Activated T-cell treated with anti-CD3 and anti-CD28 coated beads, Interleukin-2, amount 50 U/mL, for 4 hours (primary cell): ENCODE results near the gene ASIC2. TPM values are rescaled to one million over a fixed set of nuclear protein-coding genes. Genes with fewer than 3 reads are reported as not detected.

Source experiments
- ATAC-seq, 2 donors: fragments of 200-7000 bp; cut with Tn5 transposase; one replicate each; pipeline ENCODE4 v1.10.0; 2021
- DNase-seq: peaks from one replicate; pipeline ENCODE4 v3.0.0-alpha.2; 2020
- H3K27me3 Mint-ChIP-seq: one replicate; pipeline ENCODE4 v1.8.0; 2021; ENCODE audit warnings: low read depth, mixed read lengths
- H3K36me3 Mint-ChIP-seq: one replicate; pipeline ENCODE4 v1.8.0; 2022; ENCODE audit warnings: mixed read lengths; ENCODE audit not compliant: insufficient read depth
- H3K4me1 Mint-ChIP-seq: one replicate; pipeline ENCODE4 v1.8.0; 2021; ENCODE audit warnings: low read depth, mixed read lengths
- H3K4me3 Mint-ChIP-seq: one replicate; pipeline ENCODE4 v1.8.0; 2021; ENCODE audit warnings: mild to moderate bottlenecking, moderate library complexity, mixed read lengths
- H3K9me3 Mint-ChIP-seq: one replicate; pipeline ENCODE4 v1.8.0; 2021; ENCODE audit warnings: mixed read lengths
- total RNA-seq, 3 donors: library from RNA; stranded (reverse); gene quantifications; one replicate each; pipeline ENCODE4 v1.2.1, GENCODE V29; 2021

The ASIC2 gene
- total RNA-seq, 3 donors from 2014 or later = not detected

DNA sequence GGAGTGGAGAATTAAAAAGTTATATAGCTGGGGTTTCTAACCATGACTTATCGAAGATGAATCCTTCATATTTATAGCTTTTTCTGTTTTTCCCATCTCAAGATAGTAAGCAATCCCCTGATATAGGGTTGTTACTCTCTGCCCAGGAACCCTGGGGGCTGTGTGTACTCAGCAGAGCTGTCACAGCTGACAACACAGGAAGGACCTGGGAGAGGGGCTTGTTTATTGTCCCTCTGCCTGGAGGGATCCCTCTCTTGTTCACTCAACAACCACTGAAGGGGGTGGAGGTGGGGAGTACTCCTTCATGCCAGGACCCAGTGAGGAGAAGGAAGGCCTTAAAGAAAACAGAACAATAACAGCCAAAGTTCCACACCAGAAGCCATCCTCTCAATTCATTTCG is 19.8 kb downstream of the ASIC2 start:
- Mint-ChIP-seq H3K36me3 (no peaks in the 10 kb centered on the region), H3K27me3 (peaks cover 3% of the 10 kb centered on the region), H3K4me3 (no peak overlapping the region), H3K9me3 (no peaks in the 10 kb centered on the region), H3K4me1 (no peaks in the 10 kb centered on the region)
- DNase-seq (no peak), ATAC-seq (no peak)

- peaks cover 6% of the 10 kb centered on the region for H3K27me3 Mint-ChIP-seq
- no peaks in the 10 kb centered on the region for H3K4me1 Mint-ChIP-seq
- H3K36me3 Mint-ChIP-seq = no peaks in the 10 kb centered on the region
- H3K9me3 Mint-ChIP-seq = no peaks in the 10 kb centered on the region
- DNase-seq (no peak), ATAC-seq (no peak)
- H3K4me3 Mint-ChIP-seq = no peak overlapping the region
Measured at GRCh38 chr17:33272438-33272837, 20.7 kb downstream of the ASIC2 start.

- Mint-ChIP-seq H3K9me3 (no peaks in the 10 kb centered on the region), H3K27me3 (peaks cover 7% of the 10 kb centered on the region), H3K4me3 (no peak overlapping the region), H3K4me1 (no peaks in the 10 kb centered on the region), H3K36me3 (no peaks in the 10 kb centered on the region)
- ATAC-seq (no peak), DNase-seq (no peak)
Measured at GRCh38 chr17:33269337-33270060, 23.6 kb downstream of the ASIC2 start.

DNA sequence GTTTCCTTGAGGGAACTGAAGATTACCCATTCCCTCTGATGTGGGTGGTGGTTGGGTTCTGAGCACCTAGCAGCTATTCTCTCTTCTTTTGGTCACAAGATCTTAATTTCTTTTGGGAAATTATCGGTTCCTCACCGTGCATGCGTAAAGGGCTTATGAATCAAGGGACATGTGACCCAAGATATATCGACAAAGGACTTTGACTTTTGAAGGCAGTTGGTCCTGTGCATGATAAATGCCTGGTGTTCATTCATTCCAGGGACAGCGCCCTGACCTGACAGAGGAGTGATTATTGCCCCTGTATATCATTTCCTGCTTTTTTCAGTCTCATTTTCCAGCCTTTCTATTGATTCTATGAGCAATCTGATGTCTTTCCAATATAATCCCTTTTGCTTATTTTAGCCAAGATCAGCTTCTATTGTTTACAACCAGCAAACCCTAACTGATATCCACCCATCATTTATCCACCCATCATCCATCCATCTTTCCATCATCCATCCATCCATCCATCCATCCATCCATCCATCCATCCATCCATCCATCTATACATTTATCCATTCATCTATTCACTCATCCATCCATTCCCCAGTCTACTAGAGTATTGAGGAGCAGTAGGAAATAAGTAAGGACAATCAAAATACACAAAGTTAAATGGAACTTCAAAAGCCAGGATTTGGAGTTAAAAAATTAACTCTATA is 25.1 kb downstream of the ASIC2 start:
- Mint-ChIP-seq H3K4me1 (no peaks in the 10 kb centered on the region), H3K36me3 (no peaks in the 10 kb centered on the region), H3K9me3 (no peaks in the 10 kb centered on the region), H3K27me3 (peaks cover 7% of the 10 kb centered on the region), H3K4me3 (no peak overlapping the region)
- ATAC-seq = no peak
- DNase-seq = no peak

GRCh38 chr17:33267271-33267790 is 25.8 kb downstream of the ASIC2 start:
- DNase-seq (no peak), ATAC-seq (no peak)
- no peaks in the 10 kb centered on the region for H3K9me3 Mint-ChIP-seq
- H3K36me3 Mint-ChIP-seq = no peaks in the 10 kb centered on the region
- no peaks in the 10 kb centered on the region for H3K4me1 Mint-ChIP-seq
- H3K4me3 Mint-ChIP-seq = no peak overlapping the region
- H3K27me3 Mint-ChIP-seq = peaks cover 7% of the 10 kb centered on the region

- H3K36me3 Mint-ChIP-seq = no peaks in the 10 kb centered on the region
- H3K4me3 Mint-ChIP-seq = no peak overlapping the region
- no peak for ATAC-seq
- no peaks in the 10 kb centered on the region for H3K9me3 Mint-ChIP-seq
- H3K4me1 Mint-ChIP-seq = no peaks in the 10 kb centered on the region
- no peak for DNase-seq
- peaks cover 7% of the 10 kb centered on the region for H3K27me3 Mint-ChIP-seq
Measured at GRCh38 chr17:33266611-33267010, 26.5 kb downstream of the ASIC2 start.

DNA sequence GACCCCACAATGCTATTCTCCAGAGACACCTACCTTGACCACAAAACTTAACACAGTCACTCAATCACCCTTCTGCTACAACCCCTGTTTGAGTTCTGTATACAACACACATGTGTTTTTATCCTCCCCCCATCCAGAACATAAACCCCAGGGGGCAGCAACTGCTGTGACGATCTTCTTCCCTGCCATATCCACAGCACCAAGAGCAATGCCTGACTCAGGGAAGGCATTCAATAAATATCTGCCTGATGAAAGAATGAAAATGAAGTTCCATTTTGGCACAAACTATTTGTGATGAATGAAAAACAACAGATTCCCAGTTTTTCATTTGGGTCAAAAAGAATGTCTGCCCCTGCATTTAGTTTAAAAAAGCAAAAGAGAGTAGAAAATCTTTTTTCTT is 27.0 kb downstream of the ASIC2 start:
- DNase-seq (no peak), ATAC-seq (no peak)
- Mint-ChIP-seq H3K9me3 (no peaks in the 10 kb centered on the region), H3K4me3 (no peak overlapping the region), H3K27me3 (peaks cover 7% of the 10 kb centered on the region), H3K4me1 (no peaks in the 10 kb centered on the region), H3K36me3 (no peaks in the 10 kb centered on the region)

DNA sequence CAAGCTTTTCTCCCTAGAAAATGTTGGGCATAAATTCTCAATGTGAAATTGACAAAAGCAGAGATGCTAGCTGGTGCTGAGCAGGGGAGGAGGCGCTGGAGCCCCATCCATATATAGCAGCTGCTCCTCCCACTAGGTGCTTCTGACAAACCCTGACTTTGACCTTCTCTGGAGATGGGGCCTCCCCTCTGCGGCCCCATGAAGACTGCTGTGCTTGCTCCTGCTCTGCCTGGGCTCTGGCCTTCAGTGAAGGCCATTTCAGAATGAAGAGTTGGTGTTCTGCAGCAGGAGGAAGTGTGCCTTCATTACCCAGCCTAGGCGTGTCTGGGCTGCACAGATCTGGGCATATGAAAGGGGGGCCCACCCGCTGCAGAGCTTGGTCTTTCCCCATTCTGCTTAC is 29.7 kb downstream of the ASIC2 start:
- Mint-ChIP-seq H3K36me3 (no peaks in the 10 kb centered on the region), H3K27me3 (peaks cover 11% of the 10 kb centered on the region), H3K4me3 (no peak overlapping the region), H3K4me1 (no peaks in the 10 kb centered on the region), H3K9me3 (no peaks in the 10 kb centered on the region)
- ATAC-seq (no peak), DNase-seq (no peak)

DNA sequence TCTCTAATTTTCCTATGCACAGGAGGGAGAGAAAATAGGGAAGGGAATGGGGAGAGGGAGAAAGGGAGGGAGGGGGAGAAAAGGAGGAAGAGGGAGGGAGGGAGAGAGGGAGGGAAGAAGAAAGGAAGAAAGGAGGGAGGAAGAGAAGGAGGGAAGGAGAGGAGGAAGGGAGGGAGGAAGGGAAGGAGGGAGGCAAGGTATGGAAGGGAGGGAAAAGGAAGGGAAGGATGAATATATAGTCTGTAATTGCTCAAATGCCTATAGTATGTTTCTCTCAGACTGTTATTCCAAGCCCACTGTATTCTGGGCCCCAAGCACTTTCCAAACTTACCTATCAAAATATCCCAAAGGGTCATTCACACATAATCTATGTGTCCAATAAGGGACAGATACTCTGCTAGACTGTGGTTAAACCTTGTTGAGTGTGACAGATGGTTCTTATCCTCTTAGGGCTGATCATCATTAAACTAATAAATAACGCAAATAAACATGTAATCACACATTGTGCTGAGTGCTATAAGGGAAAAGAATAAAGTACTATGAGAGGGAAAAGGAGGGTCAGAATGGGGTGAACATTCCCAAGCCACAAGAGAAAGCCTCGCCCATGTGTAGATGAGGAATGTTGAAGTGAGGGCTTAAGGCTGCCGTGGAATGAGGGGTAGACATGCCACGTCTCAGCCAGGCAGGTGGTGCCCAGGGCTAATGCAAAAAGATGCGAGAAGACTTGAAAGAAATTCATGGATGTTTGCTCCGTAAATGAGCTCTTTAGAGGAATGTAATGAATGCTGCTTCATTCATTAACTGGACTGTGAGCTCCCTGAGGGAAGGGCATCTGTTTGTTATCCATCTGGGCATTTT is 30.6 kb downstream of the ASIC2 start:
- Mint-ChIP-seq H3K9me3 (no peaks in the 10 kb centered on the region), H3K36me3 (no peaks in the 10 kb centered on the region), H3K27me3 (peaks cover 12% of the 10 kb centered on the region), H3K4me1 (no peaks in the 10 kb centered on the region), H3K4me3 (no peak overlapping the region)
- no peak for DNase-seq
- no peak for ATAC-seq

DNA sequence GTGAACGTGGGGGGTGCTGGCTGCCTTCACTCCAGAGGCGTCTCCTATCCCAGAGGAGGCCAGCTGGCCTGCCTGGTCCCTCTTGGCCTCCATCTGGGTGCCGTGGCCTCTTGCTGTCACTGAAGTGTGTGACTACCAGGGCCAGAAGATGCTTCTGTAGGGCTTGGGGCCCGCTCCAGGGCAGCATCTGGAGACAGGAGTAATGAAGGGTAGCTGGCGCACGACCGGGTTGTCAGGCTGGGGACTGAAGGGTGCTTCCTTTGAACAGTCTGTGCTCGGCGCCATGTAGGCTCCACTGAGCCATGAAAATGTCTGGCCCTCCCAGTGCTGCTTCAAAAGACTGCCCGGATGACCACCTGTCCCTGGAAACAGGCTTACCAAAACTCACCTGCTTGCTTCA is 31.3 kb downstream of the ASIC2 start:
- H3K36me3 Mint-ChIP-seq = no peaks in the 10 kb centered on the region
- H3K9me3 Mint-ChIP-seq = no peaks in the 10 kb centered on the region
- H3K4me1 Mint-ChIP-seq = no peaks in the 10 kb centered on the region
- peaks cover 16% of the 10 kb centered on the region for H3K27me3 Mint-ChIP-seq
- no peak for DNase-seq
- no peak for ATAC-seq
- no peak overlapping the region for H3K4me3 Mint-ChIP-seq

DNA sequence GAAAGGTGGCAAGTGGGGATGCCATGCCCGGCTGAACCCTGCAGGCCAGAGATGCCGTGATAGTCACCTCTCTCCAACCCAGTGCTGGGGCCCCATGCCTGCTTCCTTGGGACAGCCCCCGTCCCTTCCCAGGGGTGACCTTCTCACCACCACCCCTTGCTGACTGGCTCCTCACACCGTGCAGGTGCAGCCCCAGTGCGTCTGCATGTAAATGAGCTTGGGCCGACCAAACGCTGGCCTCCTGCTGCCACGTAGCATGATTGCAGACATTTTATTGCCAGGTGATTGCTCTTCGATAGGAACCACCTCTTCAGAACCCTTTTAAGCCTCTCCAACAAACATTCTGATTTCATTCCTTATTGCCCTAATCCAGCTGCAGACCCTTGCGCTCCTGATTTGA is 32.5 kb downstream of the ASIC2 start:
- ATAC-seq (no peak), DNase-seq (no peak)
- H3K4me3 Mint-ChIP-seq = no peak overlapping the region
- H3K4me1 Mint-ChIP-seq = no peaks in the 10 kb centered on the region
- H3K36me3 Mint-ChIP-seq = no peaks in the 10 kb centered on the region
- peaks cover 17% of the 10 kb centered on the region for H3K27me3 Mint-ChIP-seq
- no peaks in the 10 kb centered on the region for H3K9me3 Mint-ChIP-seq

GRCh38 chr17:33258296-33258695 is 34.8 kb downstream of the ASIC2 start:
- no peak for ATAC-seq
- H3K4me3 Mint-ChIP-seq = no peak overlapping the region
- peaks cover 22% of the 10 kb centered on the region for H3K27me3 Mint-ChIP-seq
- H3K9me3 Mint-ChIP-seq = no peaks in the 10 kb centered on the region
- no peak for DNase-seq
- no peaks in the 10 kb centered on the region for H3K4me1 Mint-ChIP-seq
- no peaks in the 10 kb centered on the region for H3K36me3 Mint-ChIP-seq

GRCh38 chr17:33245183-33245582 is 47.9 kb downstream of the ASIC2 start:
- ATAC-seq (no peak), DNase-seq (no peak)
- Mint-ChIP-seq H3K4me3 (no peak overlapping the region), H3K36me3 (no peaks in the 10 kb centered on the region), H3K4me1 (no peaks in the 10 kb centered on the region), H3K27me3 (peaks cover 5% of the 10 kb centered on the region), H3K9me3 (no peaks in the 10 kb centered on the region)

- Mint-ChIP-seq H3K4me1 (no peaks in the 10 kb centered on the region), H3K4me3 (no peak overlapping the region), H3K27me3 (peaks cover 3% of the 10 kb centered on the region), H3K9me3 (no peaks in the 10 kb centered on the region), H3K36me3 (no peaks in the 10 kb centered on the region)
- ATAC-seq = no peak
- no peak for DNase-seq
Measured at GRCh38 chr17:33243732-33244131, 49.4 kb downstream of the ASIC2 start.
